ENCODE results near the gene RRAS.

- TF ChIP-seq POLR2A (IDR thresholded peaks at IDR 0.05) (no peak), CTCF (IDR thresholded peaks at IDR 0.05) (no peak)
Measured at GRCh38 chr19:49590971-49591730, 48.8 kb downstream of the RRAS start, which contains the start of gene PRR12.

Measured in ovary (tissue), 3 donors.